PFSK-1 (cell line): Measurements from ENCODE around the gene GSC2.

Experiments used
- POLR2AphosphoS5 ChIP-seq: IDR thresholded peaks from 2 replicates; pipeline ENCODE4 v1.6.1; 2012; ENCODE audit warnings: low read depth, mild to moderate bottlenecking, control low read depth, low read length, moderate library complexity
- REST ChIP-seq, 2 experiments: IDR thresholded peaks; 2 replicates each; pipeline versions ENCODE4 v1.6.1 to v1.8.0; 2011 to 2012; ENCODE audit warnings: low read depth in 2 of 2, low read length in 2 of 2, control low read depth in 1 of 2, inconsistent platforms in 1 of 2, mild to moderate bottlenecking in 1 of 2, moderate library complexity in 1 of 2; ENCODE audit not compliant: insufficient read depth in 1 of 2
- SIN3A ChIP-seq: IDR thresholded peaks from 2 replicates; pipeline ENCODE4 v1.6.1; 2012; ENCODE audit warnings: mild to moderate bottlenecking, low read length, moderate library complexity, borderline replicate concordance; ENCODE audit not compliant: insufficient read depth
- TAF1 ChIP-seq: IDR thresholded peaks from 2 replicates; pipeline ENCODE4 v1.6.1; 2012; ENCODE audit warnings: low read length, control low read depth, borderline replicate concordance; ENCODE audit not compliant: insufficient read depth

- no peak for TF ChIP-seq REST (IDR thresholded peaks at IDR 0.05; ENCODE audit: insufficient read depth in 1 of 2, low read depth in 2 of 2, low read length in 2 of 2)
- TF ChIP-seq POLR2AphosphoS5 = no peak
- TF ChIP-seq SIN3A = no peak
- no peak for TF ChIP-seq TAF1
Observed at GRCh38 chr22:19148417-19149046, 1.6 kb downstream of the GSC2 start.
